Panc1 (cell line): ENCODE data around the gene BACH2. TPM values are rescaled to one million over a fixed set of nuclear protein-coding genes. Genes with fewer than 3 reads are reported as not detected.

Experiments
- ATAC-seq: fragments of 200-7000 bp; cut with Tn5 transposase; 2 replicates; pipeline ENCODE4 v1.9.1; 2020; ENCODE audit warnings: mild to moderate bottlenecking, moderate library complexity
- BruUV-seq: library from RNA; stranded (reverse); fragments of 400-500 nt; replicated peaks from 2 replicates; lab custom pipeline; 2021; lab: Mats Ljungman, UMichigan
- CTCF ChIA-PET: fragments of 300-600 bp; sonication (Branson Sonifier 250); formaldehyde crosslinking; loops from one replicate; lab custom pipeline; 2022; ENCODE audit warnings: antibody characterized with exemption; lab: Charles Lee
- POLR2A ChIA-PET: fragments of 300-600 bp; sonication (Branson Sonifier 250); formaldehyde crosslinking; loops from one replicate; lab custom pipeline; 2022; ENCODE audit warnings: antibody characterized with exemption; lab: Charles Lee
- DNase-seq: peaks from one replicate; pipeline ENCODE4 v3.0.0-alpha.2; 2010; ENCODE audit warnings: low read depth, low spot score
- H3K27ac ChIP-seq: 2 replicates; pipeline ENCODE4 v1.5.1; 2011; ENCODE audit warnings: mild to moderate bottlenecking, low read length, inconsistent platforms
- H3K27me3 ChIP-seq: fragments of 200-500 bp; sonication (Bioruptor generic); 2 replicates; pipeline ENCODE4 v1.6.0; 2014; ENCODE audit warnings: low read length, inconsistent platforms; ENCODE audit not compliant: control insufficient read depth, insufficient read depth
- H3K36me3 ChIP-seq: fragments of 200-500 bp; sonication (Bioruptor generic); 2 replicates; pipeline ENCODE4 v1.5.1; 2014; ENCODE audit warnings: inconsistent platforms, mild to moderate bottlenecking, low read length, moderate library complexity; ENCODE audit not compliant: control insufficient read depth, insufficient read depth
- H3K4me1 ChIP-seq: 2 replicates; pipeline ENCODE4 v1.5.1; 2011; ENCODE audit warnings: inconsistent platforms, mild to moderate bottlenecking, low read length, moderate library complexity; ENCODE audit not compliant: control insufficient read depth, insufficient read depth
- H3K4me3 ChIP-seq, 2 experiments: 2 replicates each; pipeline ENCODE4 v1.5.1; 2011 to 2012; ENCODE audit warnings: low read depth in 2 of 2, low read length in 2 of 2, mild to moderate bottlenecking in 2 of 2, inconsistent platforms in 1 of 2, moderate library complexity in 1 of 2
- H3K9me3 ChIP-seq: fragments of 200-500 bp; sonication (Bioruptor generic); 2 replicates; pipeline ENCODE4 v1.5.1; 2014; ENCODE audit warnings: low read depth, mild to moderate bottlenecking, inconsistent platforms, low read length, moderate library complexity; ENCODE audit not compliant: control insufficient read depth, insufficient read depth
- CTCF ChIP-seq: fragments of 450-650 bp; IDR thresholded peaks from 2 replicates; pipeline ENCODE4 v1.5.1; 2017; ENCODE audit warnings: mild to moderate bottlenecking
- POLR2AphosphoS5 ChIP-seq: IDR thresholded peaks from 2 replicates; pipeline ENCODE4 v1.6.1; 2012; ENCODE audit warnings: mild to moderate bottlenecking, low read depth, low read length, moderate library complexity
- REST ChIP-seq, 2 experiments: IDR thresholded peaks; 2 replicates each; pipeline ENCODE4 v1.6.1; 2011 to 2012; ENCODE audit warnings: low read depth in 2 of 2, control low read depth in 1 of 2, low read length in 1 of 2, mild to moderate bottlenecking in 1 of 2, moderate library complexity in 1 of 2; ENCODE audit not compliant: insufficient read depth in 1 of 2
- SIN3A ChIP-seq: IDR thresholded peaks from 2 replicates; pipeline ENCODE4 v1.6.1; 2012; ENCODE audit warnings: low read depth, mild to moderate bottlenecking, low read length, moderate library complexity, borderline replicate concordance; ENCODE audit not compliant: insufficient read depth
- TCF7L2 ChIP-seq: IDR thresholded peaks from 2 replicates; pipeline ENCODE4 v1.6.1; 2011; ENCODE audit warnings: mild to moderate bottlenecking, low read depth, low read length, inconsistent platforms
- in situ Hi-C: cut with HindIII; loops from 2 replicates; pipeline ENCODE4 v1.10.0; 2016; ENCODE audit warnings: low sequenced_read_pairs, low pct_unique_long_range_greater_than_20kb
- intact Hi-C: fragments of 100-400 bp; cut with micrococcal nuclease; formaldehyde crosslinking; loops from one replicate; pipeline ENCODE4 v1.10.0; 2022; ENCODE audit not compliant: unreplicated experiment
- total RNA-seq: library from RNA; stranded (reverse); gene quantifications from one replicate; pipeline ENCODE4 v1.2.1, GENCODE V29; 2021; ENCODE audit not compliant: unreplicated experiment

The BACH2 gene
- total RNA-seq, 1 experiment from 2014 or later: 1.6 TPM

GRCh38 chr6:90180526-90180925 is 116.1 kb downstream of the BACH2 start:
- POLR2A ChIA-PET: no interaction called here
- H3K36me3 ChIP-seq: no peaks in the 10 kb centered on the region
- CTCF ChIA-PET: no interaction called here
- in situ Hi-C loops: no loop called here
- DNase-seq (no peak), ATAC-seq (no peak)
- H3K27me3 ChIP-seq: no peaks in the 10 kb centered on the region
- H3K9me3 ChIP-seq: no peaks in the 10 kb centered on the region
- TF ChIP-seq REST (IDR thresholded peaks at IDR 0.05; ENCODE audit: insufficient read depth in 1 of 2, low read depth in 2 of 2, low read length in 1 of 2) (no peak), TCF7L2 (no peak), CTCF (no peak), POLR2AphosphoS5 (no peak), SIN3A (no peak)
- intact Hi-C loops: no loop called here
- H3K4me3 ChIP-seq: no peak overlapping the region
- H3K27ac ChIP-seq: no peak overlapping the region
- H3K4me1 ChIP-seq: no peaks in the 10 kb centered on the region
- BruUV-seq: no TSS peak

GRCh38 chr6:90179190-90180169 is 117.2 kb downstream of the BACH2 start:
- Histone ChIP-seq H3K27ac (no peak overlapping the region), H3K4me1 (no peaks in the 10 kb centered on the region), H3K36me3 (no peaks in the 10 kb centered on the region), H3K4me3 (no peak overlapping the region), H3K9me3 (no peaks in the 10 kb centered on the region), H3K27me3 (no peaks in the 10 kb centered on the region)
- intact Hi-C loops (no loop called here), in situ Hi-C loops (no loop called here)
- POLR2A ChIA-PET: no interaction called here
- TF ChIP-seq POLR2AphosphoS5: no peak
- peak; percentile 50; the same call in 1 of the 2 replicates for TF ChIP-seq CTCF
- no peak for TF ChIP-seq REST (IDR thresholded peaks at IDR 0.05; ENCODE audit: insufficient read depth in 1 of 2, low read depth in 2 of 2, low read length in 1 of 2)
- ATAC-seq (no peak), DNase-seq (no peak)
- BruUV-seq: no TSS peak
- CTCF ChIA-PET: no interaction called here
